HG02885 (cell line): Measurements from ENCODE around the gene ADARB2.
A peak's percentile ranks its signal among the peaks of the same experiment; 100 is the strongest.
"Not testable (repeated sequence)": the region's sequence is repeated elsewhere in the genome, so short reads cannot be mapped to it uniquely, and the experiment has no call there.

Experiments used
- ATAC-seq: cut with Tn5 transposase; IDR thresholded peaks from one replicate; pipeline ENCODE4 v1.9.1; 2021; ENCODE audit warnings: mild to moderate bottlenecking; ENCODE audit not compliant: unreplicated experiment, poor library complexity

The ADARB2 gene

DNA sequence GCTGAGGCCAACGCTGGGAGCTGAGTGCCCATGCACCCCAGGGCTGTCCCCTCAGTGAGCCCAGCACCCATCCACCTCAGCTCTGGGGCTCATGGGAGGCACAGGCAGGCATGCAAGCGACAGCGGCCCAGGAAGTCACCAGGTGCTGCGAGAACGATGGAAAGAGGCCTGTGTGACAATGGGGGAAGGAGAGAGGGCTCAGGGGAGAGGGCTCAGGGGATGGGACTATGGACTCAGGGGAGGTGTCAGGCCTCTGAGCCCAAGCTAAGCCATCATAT lies 388.6 kb downstream of the ADARB2 start:
- no peak for ATAC-seq

DNA sequence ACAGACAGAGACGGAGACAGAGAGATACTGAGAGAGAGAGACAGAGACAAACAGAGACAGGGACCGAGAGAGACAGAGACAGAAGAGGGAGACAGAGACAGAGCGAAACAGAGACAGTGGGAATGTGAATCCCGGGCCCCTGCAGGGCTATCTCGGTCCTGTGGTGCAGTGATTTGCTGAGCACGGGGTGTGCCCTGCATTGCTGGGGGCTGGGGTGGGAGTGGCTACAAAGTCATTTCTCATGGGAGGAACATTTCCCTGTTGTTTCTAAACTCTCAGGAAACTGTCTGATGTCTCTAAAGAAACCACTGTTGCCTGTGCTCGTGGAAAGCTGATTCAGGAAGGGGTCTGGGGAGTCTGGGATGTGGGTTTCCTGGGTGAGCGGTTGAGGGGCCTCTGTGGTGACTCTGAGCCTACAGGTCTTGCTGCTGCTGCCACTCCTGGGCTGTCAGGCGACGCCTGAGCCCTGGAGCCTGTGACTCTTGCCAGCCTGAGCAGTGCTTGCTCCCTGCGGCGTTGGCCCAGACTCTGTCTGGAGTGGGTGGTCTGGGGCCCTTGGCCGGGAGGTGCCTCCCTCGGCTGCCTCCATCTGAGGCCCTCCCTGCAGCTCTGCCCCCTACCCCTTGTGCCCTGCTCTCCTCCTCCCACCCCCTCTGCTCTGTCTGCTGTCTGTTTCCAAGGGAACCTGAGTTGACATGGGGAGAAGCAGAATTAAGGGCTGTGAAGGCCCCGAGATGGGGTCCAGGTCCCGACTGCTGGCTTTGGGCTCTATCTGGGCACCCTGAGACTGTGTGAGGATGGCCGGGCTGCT lies 389.2 kb downstream of the ADARB2 start:
- ATAC-seq, result no peak

DNA sequence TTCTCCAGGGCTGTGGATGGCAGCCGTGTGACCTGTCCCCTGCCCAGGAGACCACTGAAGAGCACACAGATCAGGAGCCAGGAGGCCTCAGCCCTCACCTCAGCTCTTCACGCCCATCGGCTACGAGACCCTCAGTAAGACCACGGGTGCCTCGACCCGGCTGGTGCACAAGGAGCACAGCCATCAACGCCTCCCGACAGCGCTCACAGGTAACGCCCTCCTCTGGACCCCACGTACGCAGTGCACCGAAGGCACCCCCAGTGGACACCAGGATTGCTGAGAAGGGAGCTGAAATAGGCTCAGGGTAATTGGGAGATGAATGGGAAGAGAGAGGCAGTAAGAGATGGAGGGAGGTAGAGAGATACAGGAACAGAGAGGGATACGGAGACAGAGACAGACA lies 389.8 kb downstream of the ADARB2 start:
- no peak for ATAC-seq

DNA sequence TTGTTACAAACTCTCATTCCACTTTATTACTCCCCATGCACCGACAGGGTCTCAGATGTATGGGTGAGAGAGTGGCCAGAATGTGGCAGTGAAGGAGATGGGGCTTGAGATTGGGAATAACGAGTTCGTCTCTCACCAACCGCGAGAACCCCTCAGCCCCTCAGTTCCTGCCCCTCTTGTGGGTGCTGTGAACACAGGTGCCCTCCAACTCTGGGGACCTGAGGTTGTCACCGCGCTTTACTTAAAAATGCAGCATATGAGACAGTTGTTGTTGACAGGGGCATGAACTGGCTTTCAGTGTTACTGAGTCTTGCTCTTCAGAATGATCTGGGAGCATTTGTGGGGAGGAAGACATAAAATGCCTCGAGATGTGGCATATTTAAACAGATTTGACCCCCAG lies 391.1 kb downstream of the ADARB2 start:
- ATAC-seq, result no peak

DNA sequence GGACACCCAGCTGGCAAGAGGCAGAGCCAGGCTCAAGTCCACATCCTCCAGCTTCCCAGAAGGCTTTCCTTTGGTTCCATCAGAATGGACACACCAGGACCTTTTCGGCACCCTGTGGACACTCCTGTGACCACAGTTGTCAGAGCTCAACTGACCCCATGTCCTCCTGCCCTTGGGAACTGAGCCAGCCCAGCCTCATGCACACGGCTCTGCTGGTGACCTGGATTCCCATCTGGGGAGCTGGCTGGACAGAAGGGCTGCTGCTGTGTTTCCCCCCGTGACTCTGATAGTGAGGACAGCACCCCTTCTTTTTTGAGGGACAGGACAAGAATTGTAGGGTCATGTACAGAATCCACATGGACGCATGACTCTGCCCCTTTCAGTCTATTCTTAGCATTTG lies 392.0 kb downstream of the ADARB2 start:
- ATAC-seq, result no peak

DNA sequence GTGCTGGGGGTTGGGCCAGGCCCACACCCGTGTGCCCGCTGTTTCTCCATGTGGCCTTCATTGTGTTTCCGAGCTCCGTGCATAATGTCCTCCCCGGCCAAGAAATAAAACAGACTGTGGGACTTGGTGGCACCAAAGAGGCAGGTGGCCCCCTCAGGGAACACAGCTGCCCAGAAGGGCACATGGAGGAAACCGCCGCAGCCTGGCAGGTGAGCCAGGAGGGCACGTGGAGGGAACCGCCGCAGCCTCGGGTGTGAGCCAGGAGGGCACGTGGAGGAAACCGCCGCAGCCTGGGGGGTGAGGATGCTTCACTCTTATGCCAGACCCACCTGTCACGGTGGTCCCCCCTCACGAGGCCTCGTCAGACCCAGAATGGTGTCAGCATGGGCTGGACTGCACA lies 392.5 kb downstream of the ADARB2 start:
- no peak for ATAC-seq

DNA sequence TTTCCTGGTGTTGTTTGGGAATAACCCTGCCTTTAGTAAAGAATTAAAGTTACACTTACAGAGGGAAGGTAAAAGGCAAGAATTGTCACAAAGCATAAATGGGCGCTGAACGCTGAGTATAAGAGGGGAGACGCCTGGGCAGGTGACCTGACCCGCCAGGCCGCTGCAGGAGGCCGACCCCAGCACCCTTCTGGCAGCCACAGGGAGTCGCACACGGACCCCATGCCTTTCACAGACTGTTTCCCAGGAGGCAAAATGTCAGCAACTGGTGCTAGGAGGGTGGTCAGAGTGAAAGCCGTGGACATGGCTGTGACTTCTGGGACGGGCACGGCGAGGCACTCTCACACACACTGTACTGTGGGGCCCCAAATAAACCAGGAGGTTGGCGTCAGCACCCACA lies 392.9 kb downstream of the ADARB2 start:
- no peak for ATAC-seq

DNA sequence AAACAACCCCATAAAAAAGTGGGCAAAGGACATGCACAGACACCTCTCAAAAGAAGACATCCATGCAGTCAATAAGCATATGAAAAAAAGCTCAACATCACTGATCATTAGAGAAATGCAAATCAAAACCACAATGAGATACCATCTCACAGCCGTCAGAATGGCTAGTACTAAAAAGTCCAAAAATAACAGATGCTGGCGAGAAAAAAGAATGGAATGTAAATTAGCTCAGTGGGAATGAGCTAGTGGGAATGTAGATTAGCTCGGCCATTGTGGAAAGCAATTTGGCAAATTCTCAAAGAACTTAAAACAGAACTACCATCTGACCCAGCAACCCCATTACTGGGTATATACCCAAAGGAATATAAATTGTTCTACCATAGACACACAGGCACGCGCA lies 394.1 kb downstream of the ADARB2 start:
- no peak for ATAC-seq

DNA sequence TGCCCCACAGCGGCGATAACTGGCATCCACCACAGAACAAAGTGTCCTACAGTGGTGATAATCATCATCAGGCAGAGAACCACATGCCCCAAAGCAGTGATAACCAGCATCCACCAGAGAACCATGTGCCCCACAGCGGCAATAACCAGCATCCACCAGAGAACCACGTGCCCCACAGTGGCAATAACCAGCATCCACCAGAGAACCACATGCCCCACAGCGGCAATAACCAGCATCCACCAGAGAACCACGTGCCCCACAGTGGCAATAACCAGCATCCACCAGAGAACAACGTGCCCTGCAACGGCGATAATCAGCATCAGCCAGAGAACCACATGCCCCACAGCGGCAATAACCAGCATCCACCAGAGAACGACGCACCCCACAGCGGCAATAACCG lies 396.3 kb downstream of the ADARB2 start:
- not testable (repeated sequence) for ATAC-seq

DNA sequence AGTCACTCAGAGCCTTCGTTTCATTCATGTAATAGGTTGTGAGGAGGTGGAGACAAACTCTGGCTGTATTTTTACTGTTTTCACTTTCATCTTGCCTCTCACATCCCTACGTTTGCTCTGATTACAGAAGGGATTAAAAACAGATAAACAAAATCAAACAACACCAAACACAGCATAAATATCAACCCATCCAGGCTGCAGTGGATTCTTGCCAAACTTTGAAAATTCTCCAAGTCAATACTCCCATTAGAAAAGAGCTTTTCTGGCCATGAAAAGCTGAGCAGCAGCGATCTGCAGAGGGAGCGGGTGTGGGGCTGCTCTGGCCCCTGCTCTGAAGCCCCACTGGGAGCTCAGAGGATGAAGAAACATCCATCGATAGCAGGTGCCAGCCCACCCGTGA lies 397.9 kb downstream of the ADARB2 start:
- no peak for ATAC-seq

DNA sequence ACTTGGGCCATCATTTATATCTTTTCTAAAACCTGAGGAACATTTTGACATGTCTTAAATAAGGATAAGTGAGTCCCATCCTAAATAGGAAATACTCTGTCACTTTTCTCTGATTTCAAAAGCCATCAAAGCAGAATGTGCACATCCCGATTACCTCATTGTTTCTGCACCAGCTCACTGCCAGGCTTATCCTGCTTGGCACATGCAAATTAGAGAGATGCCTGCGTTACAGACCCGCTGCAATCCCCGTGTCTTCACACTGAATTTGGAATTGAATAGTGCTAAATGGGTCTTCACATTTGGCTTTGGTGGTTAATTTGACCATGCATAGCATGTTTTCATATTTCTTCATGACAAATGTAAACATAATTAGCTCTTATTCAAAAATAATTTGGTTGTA lies 401.7 kb downstream of the ADARB2 start:
- no peak for ATAC-seq

DNA sequence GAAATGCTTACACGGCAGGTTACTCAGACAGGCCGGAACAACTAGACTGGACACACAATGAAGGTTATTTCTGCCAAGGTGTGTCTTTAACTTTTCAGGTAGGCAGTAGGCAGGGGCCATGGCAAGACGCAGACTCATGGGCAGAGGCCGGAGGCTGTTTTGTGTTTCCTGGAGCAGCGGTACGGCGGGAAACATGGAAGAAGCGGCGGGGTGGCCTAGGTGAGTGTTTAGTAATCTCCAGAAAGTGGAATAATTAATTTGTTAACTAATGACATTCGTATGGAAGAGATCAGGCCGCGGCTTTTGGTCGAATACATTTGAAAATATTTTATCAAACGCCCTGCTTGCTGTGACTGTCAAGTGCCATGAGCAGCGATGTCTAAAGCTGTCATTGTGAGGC lies 403.3 kb downstream of the ADARB2 start:
- ATAC-seq, result no peak

DNA sequence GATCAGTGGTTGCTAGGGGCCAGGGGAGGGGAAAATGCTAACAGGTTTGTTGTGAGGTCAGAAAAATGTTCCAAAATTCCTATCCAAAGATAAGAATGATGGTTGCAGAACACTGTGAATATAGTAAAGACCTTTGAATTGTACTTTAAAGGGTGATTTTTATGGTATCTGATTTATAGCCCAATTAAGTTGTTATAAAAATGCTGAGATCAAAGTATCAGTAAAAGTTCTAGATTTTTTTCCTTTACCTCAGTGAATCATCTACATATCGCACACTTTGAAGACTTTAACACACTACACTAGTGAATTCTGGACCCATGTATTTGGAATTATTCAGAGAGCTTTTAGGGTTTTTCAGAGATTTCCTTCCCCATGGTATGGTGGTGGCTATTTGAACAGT lies 405.8 kb downstream of the ADARB2 start:
- no peak for ATAC-seq

DNA sequence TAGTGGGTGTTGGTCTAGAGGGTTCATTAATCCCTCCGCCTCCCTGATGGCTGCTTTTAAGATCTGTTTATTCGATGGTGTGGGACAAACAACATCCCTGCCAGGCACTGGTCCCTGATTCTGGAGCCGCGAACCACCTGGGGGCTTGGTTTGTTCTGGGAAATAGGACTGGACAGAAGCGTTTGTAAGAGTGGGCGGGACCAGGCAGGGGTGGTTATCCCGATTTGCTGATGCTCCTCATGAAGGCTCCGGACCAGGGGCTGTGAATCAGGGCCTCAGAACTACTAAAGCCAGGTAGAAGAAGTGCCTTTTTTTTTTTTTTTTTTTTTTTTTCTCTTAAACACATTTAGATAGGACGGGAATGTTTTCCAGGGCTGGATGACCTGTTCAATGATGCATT lies 407.7 kb downstream of the ADARB2 start:
- ATAC-seq, result no peak

DNA sequence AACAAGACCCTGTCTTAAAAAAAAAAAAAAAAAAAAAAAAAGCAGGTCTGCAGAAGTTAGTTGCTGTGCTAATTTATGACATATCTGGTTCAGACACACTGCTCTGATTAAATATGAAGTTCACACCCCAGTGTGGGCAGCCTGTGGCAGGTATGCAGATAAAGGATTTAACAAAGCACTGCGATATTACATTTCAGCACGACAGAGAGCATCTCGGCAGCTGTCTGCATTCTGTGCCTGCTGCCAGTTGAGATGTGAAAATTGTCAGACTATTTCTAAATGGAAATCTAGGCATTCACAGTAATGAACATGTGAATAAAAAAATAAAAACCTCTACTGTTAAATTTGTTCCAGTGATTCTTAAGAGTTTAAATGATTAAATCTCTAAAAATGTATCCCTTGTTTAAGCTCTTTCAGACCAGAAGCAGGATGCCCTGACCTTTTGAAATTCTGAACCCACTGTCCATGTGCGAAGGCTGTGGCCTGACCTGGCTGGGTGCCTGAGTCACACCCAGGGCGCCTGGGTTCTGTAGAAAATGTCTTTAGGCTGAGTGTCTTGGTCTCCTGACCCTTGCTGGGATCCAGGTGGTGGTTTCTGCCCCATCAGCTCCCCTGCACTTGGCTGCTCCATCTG lies 408.2 kb downstream of the ADARB2 start:
- no peak for ATAC-seq

DNA sequence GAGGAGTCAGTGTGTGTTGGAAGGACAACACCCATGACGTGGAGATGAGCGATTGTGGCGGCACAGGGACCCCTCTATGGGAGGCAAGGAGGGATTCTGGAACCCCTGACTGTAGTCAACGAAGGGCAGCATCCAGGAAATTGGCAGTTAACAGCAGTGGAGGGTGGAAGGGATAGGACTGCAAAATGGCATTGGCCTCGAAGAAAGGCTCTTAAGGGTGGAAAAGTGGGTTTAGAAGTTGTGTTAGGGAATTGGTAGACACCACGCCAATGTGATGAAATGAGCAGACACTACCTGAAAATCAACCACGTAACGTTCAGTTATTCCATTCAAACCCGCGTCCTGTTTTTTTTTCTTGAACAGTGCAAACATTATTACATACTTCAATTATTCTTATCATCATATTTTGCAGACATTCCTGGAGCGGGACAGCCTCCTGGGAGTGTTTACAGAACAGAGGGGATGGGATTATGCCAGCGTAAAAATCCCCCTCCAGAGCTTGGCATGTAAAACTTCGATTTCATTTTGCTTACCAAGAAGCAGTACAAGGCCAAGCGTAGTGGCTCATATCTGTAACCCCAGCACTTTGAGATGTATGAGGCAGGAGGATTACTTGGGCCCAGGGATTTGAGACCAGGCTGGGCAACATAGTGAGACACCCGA lies 409.0 kb downstream of the ADARB2 start:
- ATAC-seq, result no peak

DNA sequence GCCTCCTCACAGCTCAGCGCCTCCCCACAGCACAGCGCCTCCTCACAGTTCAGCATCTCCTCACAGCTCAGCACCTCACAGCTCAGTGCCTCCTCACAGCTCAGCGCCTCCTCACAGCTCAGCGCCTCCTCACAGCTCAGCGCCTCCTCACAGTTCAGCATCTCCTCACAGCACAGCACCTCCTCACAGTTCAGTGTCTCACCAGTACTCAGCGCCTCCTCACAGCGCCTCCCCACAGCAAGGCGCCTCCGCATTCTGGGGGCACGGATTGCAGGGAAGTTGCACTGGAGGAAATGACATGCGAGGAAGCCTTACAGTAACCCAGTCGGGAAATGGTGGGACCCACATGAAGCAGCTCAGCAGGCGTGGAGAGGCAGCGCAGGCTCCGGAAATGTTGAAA lies 409.6 kb downstream of the ADARB2 start:
- ATAC-seq, result no peak

DNA sequence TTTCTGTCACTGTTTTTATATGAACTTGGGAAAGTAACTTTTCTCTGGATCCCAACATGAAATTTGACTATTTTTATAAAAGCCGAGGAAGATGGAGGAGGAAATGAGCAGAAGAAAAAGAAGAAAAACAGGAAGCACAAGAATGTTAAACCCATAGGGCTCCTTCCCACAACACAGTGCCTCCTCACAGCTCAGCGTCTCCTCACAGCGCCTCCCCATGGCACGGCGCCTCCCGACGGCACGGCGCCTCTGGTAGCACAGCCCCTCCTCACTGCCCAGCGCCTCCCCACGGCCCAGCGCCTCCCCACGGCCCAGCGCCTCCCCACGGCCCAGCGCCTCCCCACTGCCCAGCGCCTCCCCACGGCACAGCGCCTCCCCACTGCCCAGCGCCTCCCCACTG lies 410.8 kb downstream of the ADARB2 start:
- ATAC-seq, result not testable (repeated sequence)

DNA sequence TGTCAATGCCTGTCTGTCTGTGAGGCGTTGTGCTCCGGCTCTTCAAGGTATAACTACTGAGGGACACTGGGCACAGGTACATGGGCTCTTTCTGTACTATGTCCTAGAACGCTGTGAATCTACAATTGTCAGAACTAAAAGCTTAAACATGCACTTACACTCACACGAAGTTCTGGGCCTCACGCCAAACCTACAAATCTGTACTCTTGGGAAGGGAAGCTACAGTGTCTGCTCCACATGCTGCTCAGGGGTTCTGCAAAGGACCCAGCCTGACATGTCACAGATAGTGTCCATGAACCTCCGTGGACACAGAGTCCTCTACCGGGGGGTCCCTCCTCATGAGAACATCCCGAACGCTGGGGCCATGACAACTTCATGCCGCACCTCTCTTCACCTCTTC lies 412.4 kb downstream of the ADARB2 start:
- ATAC-seq, result no peak

DNA sequence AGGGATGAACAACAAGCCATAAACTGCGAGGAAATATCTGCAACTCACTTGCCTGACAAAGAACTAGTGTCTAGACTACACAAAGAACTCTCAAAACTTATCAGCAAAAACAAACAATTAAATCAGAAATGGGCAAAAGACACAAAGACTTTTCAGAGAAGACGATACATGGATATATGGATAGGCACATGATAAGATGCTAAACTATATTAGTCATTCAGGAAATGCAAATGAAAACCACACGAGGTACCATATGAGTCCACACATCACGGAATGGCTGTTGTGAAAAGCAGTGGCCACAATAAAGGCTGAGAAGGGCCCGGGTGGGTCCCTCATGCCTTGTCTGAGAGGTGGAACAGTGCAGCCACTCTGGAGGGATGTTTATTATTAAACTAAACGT lies 413.4 kb downstream of the ADARB2 start:
- peak; percentile 86 for ATAC-seq

DNA sequence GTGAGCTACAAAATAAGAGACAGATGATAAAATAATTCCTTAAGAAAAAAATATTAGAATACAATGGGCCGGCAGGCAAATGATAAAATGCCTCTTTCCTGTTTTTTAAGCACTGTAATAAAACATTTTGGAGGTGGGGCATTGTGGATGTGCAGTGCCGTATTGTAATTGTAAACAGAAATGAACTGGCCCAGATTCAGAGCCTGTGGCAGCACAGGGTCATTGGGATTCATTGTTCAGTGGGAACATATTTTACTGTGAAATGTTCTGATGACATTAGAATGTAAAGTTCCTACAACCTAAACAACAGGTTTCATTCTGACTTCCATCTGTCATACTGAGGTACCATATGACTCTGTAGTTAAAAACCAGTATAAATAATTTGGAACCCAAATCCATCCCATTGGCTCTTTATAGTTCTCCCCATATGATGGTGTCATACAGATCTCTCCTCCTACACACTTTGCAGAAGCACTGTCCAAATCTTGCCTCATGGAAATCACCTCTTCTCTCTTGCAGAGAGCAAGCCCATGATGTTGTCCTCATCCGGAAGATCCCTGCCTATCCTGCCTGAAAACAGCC lies 416.5 kb downstream of the ADARB2 start:
- ATAC-seq, result no peak

DNA sequence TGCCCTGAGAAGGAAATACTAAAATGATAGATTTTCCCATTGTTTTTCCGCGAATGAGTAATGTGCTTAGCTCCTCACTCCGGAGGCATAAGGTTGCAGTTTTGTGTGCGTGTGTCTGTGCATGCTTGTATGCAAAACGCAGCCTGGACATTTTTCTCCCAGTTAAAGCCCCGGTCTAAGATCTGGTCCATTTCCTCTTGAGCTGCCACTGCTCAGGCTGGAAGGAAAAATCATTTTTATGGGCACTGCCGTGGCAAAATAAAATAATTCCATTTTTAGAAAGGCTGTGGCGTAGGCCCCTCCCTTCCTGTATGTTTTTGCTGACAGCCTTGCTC lies 420.5 kb downstream of the ADARB2 start:
- ATAC-seq, result no peak
